Panc1 (cell line): ENCODE data around the gene TBC1D24. TPM values are rescaled to one million over a fixed set of nuclear protein-coding genes. Genes with fewer than 3 reads are reported as not detected.

Experiments
- ATAC-seq: fragments of 200-7000 bp; cut with Tn5 transposase; 2 replicates; pipeline ENCODE4 v1.9.1; 2020; ENCODE audit warnings: mild to moderate bottlenecking, moderate library complexity
- BruUV-seq: library from RNA; stranded (reverse); fragments of 400-500 nt; replicated peaks from 2 replicates; lab custom pipeline; 2021; lab: Mats Ljungman, UMichigan
- CTCF ChIA-PET: fragments of 300-600 bp; sonication (Branson Sonifier 250); formaldehyde crosslinking; loops from one replicate; lab custom pipeline; 2022; ENCODE audit warnings: antibody characterized with exemption; lab: Charles Lee
- POLR2A ChIA-PET: fragments of 300-600 bp; sonication (Branson Sonifier 250); formaldehyde crosslinking; loops from one replicate; lab custom pipeline; 2022; ENCODE audit warnings: antibody characterized with exemption; lab: Charles Lee
- DNase-seq: peaks from one replicate; pipeline ENCODE4 v3.0.0-alpha.2; 2010; ENCODE audit warnings: low read depth, low spot score
- H3K27ac ChIP-seq: 2 replicates; pipeline ENCODE4 v1.5.1; 2011; ENCODE audit warnings: mild to moderate bottlenecking, low read length, inconsistent platforms
- H3K27me3 ChIP-seq: fragments of 200-500 bp; sonication (Bioruptor generic); 2 replicates; pipeline ENCODE4 v1.6.0; 2014; ENCODE audit warnings: low read length, inconsistent platforms; ENCODE audit not compliant: control insufficient read depth, insufficient read depth
- H3K36me3 ChIP-seq: fragments of 200-500 bp; sonication (Bioruptor generic); 2 replicates; pipeline ENCODE4 v1.5.1; 2014; ENCODE audit warnings: inconsistent platforms, mild to moderate bottlenecking, low read length, moderate library complexity; ENCODE audit not compliant: control insufficient read depth, insufficient read depth
- H3K4me1 ChIP-seq: 2 replicates; pipeline ENCODE4 v1.5.1; 2011; ENCODE audit warnings: inconsistent platforms, mild to moderate bottlenecking, low read length, moderate library complexity; ENCODE audit not compliant: control insufficient read depth, insufficient read depth
- H3K4me3 ChIP-seq, 2 experiments: 2 replicates each; pipeline ENCODE4 v1.5.1; 2011 to 2012; ENCODE audit warnings: low read depth in 2 of 2, low read length in 2 of 2, mild to moderate bottlenecking in 2 of 2, inconsistent platforms in 1 of 2, moderate library complexity in 1 of 2
- H3K9me3 ChIP-seq: fragments of 200-500 bp; sonication (Bioruptor generic); 2 replicates; pipeline ENCODE4 v1.5.1; 2014; ENCODE audit warnings: low read depth, mild to moderate bottlenecking, inconsistent platforms, low read length, moderate library complexity; ENCODE audit not compliant: control insufficient read depth, insufficient read depth
- POLR2AphosphoS5 ChIP-seq: IDR thresholded peaks from 2 replicates; pipeline ENCODE4 v1.6.1; 2012; ENCODE audit warnings: mild to moderate bottlenecking, low read depth, low read length, moderate library complexity
- SIN3A ChIP-seq: IDR thresholded peaks from 2 replicates; pipeline ENCODE4 v1.6.1; 2012; ENCODE audit warnings: low read depth, mild to moderate bottlenecking, low read length, moderate library complexity, borderline replicate concordance; ENCODE audit not compliant: insufficient read depth
- TCF7L2 ChIP-seq: IDR thresholded peaks from 2 replicates; pipeline ENCODE4 v1.6.1; 2011; ENCODE audit warnings: mild to moderate bottlenecking, low read depth, low read length, inconsistent platforms
- in situ Hi-C: cut with HindIII; loops from 2 replicates; pipeline ENCODE4 v1.10.0; 2016; ENCODE audit warnings: low sequenced_read_pairs, low pct_unique_long_range_greater_than_20kb
- intact Hi-C: fragments of 100-400 bp; cut with micrococcal nuclease; formaldehyde crosslinking; loops from one replicate; pipeline ENCODE4 v1.10.0; 2022; ENCODE audit not compliant: unreplicated experiment
- total RNA-seq: library from RNA; stranded (reverse); gene quantifications from one replicate; pipeline ENCODE4 v1.2.1, GENCODE V29; 2021; ENCODE audit not compliant: unreplicated experiment
- TF ChIP-seq, protein P1 (sequence below), 2 experiments: IDR thresholded peaks; 2 replicates each; pipeline ENCODE4 v1.6.1; 2011 to 2012; ENCODE audit warnings: low read depth in 2 of 2, control low read depth in 1 of 2, low read length in 1 of 2, mild to moderate bottlenecking in 1 of 2, moderate library complexity in 1 of 2; ENCODE audit not compliant: insufficient read depth in 1 of 2
- TF ChIP-seq, protein P2 (sequence below): fragments of 450-650 bp; IDR thresholded peaks from 2 replicates; pipeline ENCODE4 v1.5.1; 2017; ENCODE audit warnings: mild to moderate bottlenecking

The TBC1D24 gene
- total RNA-seq, 1 experiment from 2014 or later: 26.7 TPM

DNA sequence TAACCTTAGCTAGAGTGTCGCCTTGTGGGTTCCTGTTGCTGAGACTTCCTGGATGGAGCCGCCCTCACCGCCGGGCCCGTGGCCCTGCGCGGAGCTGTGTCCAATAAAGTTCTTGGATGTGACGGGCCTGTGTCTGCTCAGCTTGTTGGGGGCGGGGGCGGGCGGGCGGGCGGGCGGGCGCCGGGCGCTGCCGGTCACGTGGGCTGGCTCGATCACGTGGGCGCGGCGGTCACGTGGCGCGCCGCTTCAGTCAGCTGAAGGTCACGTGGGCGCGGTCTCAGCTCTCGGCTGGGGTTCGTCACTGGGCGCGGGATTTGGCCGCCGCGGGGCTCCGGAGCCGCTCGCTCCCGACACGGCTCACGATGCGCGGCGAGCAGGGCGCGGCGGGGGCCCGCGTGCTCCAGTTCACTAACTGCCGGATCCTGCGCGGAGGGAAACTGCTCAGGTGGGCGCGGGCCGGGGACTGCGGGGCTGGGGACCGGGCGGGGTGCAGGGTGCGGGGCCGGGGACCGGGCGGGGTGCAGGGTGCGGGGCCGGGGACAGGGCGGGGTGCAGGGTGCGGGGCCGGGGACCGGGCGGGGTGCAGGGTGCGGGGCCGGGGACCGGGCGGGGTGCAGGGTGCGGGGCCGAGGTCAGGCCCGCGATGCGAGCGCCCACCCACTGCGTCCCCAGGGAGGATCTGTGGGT is 45.3 kb downstream of the TBC1D24 start, which contains the start of gene AMDHD2:
Gene AMDHD2 (plus strand): TSS at position 275 of the 687 bp plus-strand sequence. CDS start 88 bp downstream, at position 363.
- DNase-seq (no peak), ATAC-seq (peak; percentile 77)
- in situ Hi-C loops: no loop called here

DNA sequence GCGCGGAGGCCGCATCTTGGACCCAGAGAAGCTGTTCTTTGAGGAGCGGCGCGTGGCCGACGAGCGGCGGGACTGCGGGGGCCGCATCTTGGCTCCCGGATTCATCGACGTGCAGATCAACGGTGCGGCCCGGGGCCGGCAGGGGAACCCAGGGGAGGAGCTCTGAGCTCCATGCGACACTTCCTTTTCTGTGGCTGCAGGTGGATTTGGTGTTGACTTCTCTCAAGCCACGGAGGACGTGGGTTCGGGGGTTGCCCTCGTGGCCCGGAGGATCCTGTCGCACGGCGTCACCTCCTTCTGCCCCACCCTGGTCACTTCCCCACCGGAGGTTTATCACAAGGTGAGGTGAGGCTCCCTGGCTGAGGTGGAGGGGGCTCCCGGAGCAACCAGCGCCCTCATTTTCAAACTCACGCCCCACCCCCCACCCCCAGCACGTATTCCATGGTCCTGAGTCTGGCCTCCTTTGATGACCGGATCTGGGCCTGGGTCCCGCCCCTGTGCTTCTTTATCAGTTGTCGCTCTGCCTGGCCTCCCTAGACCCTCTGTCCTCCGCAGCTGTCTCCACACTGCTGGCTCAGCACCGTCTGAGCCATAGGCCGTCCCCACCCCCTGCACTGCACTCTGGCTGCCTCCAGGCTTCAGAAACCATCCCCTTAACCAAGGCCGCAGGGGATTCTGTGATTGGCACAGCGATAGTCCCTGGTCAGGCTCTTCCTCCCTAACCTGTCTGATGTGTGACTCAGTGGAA is 46.0 kb downstream of the TBC1D24 start:
- H3K9me3 ChIP-seq: no peaks in the 10 kb centered on the region
- in situ Hi-C loops: no loop called here
- peak overlapping the region; percentile 65 to 77 for H3K4me3 ChIP-seq
- H3K36me3 ChIP-seq: no peaks in the 10 kb centered on the region; the same call in 1 of the 2 replicates
- H3K27me3 ChIP-seq: no peaks in the 10 kb centered on the region
- no TSS peak for BruUV-seq
- ChIA-PET POLR2A (interaction anchor here (0.6 kb wide), 1 partner anchor 10 kb away, joined by 6 read pairs; the partner anchor contains the start of gene CEMP1), CTCF (interaction anchor here (0.5 to 0.7 kb wide), 3 partner anchors 10 to 623 kb away, joined by 3 to 7 read pairs (median 6); partner anchors contain the start of gene CEMP1)
- TF ChIP-seq, protein P1, sequence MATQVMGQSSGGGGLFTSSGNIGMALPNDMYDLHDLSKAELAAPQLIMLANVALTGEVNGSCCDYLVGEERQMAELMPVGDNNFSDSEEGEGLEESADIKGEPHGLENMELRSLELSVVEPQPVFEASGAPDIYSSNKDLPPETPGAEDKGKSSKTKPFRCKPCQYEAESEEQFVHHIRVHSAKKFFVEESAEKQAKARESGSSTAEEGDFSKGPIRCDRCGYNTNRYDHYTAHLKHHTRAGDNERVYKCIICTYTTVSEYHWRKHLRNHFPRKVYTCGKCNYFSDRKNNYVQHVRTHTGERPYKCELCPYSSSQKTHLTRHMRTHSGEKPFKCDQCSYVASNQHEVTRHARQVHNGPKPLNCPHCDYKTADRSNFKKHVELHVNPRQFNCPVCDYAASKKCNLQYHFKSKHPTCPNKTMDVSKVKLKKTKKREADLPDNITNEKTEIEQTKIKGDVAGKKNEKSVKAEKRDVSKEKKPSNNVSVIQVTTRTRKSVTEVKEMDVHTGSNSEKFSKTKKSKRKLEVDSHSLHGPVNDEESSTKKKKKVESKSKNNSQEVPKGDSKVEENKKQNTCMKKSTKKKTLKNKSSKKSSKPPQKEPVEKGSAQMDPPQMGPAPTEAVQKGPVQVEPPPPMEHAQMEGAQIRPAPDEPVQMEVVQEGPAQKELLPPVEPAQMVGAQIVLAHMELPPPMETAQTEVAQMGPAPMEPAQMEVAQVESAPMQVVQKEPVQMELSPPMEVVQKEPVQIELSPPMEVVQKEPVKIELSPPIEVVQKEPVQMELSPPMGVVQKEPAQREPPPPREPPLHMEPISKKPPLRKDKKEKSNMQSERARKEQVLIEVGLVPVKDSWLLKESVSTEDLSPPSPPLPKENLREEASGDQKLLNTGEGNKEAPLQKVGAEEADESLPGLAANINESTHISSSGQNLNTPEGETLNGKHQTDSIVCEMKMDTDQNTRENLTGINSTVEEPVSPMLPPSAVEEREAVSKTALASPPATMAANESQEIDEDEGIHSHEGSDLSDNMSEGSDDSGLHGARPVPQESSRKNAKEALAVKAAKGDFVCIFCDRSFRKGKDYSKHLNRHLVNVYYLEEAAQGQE (IDR thresholded peaks at IDR 0.05; ENCODE audit: insufficient read depth in 1 of 2, low read depth in 2 of 2, low read length in 1 of 2): no peak
- peak; percentile 19; the same call in 1 of the 2 replicates for TF ChIP-seq POLR2AphosphoS5
- TF ChIP-seq, protein P2, sequence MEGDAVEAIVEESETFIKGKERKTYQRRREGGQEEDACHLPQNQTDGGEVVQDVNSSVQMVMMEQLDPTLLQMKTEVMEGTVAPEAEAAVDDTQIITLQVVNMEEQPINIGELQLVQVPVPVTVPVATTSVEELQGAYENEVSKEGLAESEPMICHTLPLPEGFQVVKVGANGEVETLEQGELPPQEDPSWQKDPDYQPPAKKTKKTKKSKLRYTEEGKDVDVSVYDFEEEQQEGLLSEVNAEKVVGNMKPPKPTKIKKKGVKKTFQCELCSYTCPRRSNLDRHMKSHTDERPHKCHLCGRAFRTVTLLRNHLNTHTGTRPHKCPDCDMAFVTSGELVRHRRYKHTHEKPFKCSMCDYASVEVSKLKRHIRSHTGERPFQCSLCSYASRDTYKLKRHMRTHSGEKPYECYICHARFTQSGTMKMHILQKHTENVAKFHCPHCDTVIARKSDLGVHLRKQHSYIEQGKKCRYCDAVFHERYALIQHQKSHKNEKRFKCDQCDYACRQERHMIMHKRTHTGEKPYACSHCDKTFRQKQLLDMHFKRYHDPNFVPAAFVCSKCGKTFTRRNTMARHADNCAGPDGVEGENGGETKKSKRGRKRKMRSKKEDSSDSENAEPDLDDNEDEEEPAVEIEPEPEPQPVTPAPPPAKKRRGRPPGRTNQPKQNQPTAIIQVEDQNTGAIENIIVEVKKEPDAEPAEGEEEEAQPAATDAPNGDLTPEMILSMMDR: no peak
- ATAC-seq: peak; percentile 54
- intact Hi-C loops: no loop called here
- DNase-seq: no peak
- peaks cover 37% of the 10 kb centered on the region for H3K4me1 ChIP-seq
- H3K27ac ChIP-seq: peak overlapping the region; percentile 77

More for the DNA sequence above, 45.3 kb downstream of the TBC1D24 start, which contains the start of gene AMDHD2:
- peaks cover 42% of the 10 kb centered on the region for H3K4me1 ChIP-seq
- BruUV-seq: no TSS peak
- POLR2A ChIA-PET: interaction anchor here (0.6 kb wide), 1 partner anchor 11 kb away, joined by 6 read pairs; the partner anchor contains the start of gene CEMP1
- TF ChIP-seq SIN3A (peak; percentile 95; the same call in 1 of the 2 replicates), POLR2AphosphoS5 (no peak; the same call in none of the 2 replicates), TCF7L2 (no peak)
- TF ChIP-seq, protein P2: no peak
- TF ChIP-seq, protein P1 (IDR thresholded peaks at IDR 0.05; ENCODE audit: insufficient read depth in 1 of 2, low read depth in 2 of 2, low read length in 1 of 2): 0 out of 4 replicates have a peak, but pooled peaks of 1 of the 2 experiments have one; percentile 22
- H3K27ac ChIP-seq: peak within 1 kb of the TSS; percentile 77
- H3K9me3 ChIP-seq: no peaks in the 10 kb centered on the region
- CTCF ChIA-PET: interaction anchor here (0.6 to 0.8 kb wide), 5 partner anchors 11 to 624 kb away, joined by 3 to 7 read pairs (median 4); partner anchors contain the start of gene CEMP1
- no peaks in the 10 kb centered on the region for H3K27me3 ChIP-seq
- intact Hi-C loops: no loop called here
- H3K36me3 ChIP-seq: no peaks in the 10 kb centered on the region; the same call in 1 of the 2 replicates
- peak within 1 kb of the TSS; percentile 65 to 77 for H3K4me3 ChIP-seq
